Upper lobe of left lung (tissue), 6 donors: ENCODE results near the gene VSTM4. TPM values are rescaled to one million over a fixed set of nuclear protein-coding genes. Genes with fewer than 3 reads are reported as not detected.

Experiments
- ATAC-seq, 2 donors: fragments of 200-7000 bp; cut with Tn5 transposase; one replicate each; pipeline ENCODE4 v1.9.1; 2022; ENCODE audit warnings: mild to moderate bottlenecking in 2 of 2, moderate library complexity in 2 of 2; ENCODE audit not compliant: low FRiP score in 2 of 2
- DNase-seq, 2 donors: peaks; one replicate each; pipeline ENCODE4 v3.0.0-alpha.2; 2019 to 2020
- H3K27ac ChIP-seq, 4 donors: fragments of 200-600 bp; sonication (generic); one replicate each; pipeline ENCODE4 v1.5.1; 2016 to 2019
- H3K27me3 ChIP-seq, 4 donors: fragments of 200-600 bp; sonication (generic); one replicate each; pipeline ENCODE4 v1.5.1; 2017 to 2019
- H3K36me3 ChIP-seq, 4 donors: fragments of 200-600 bp; sonication (generic); one replicate each; pipeline ENCODE4 v1.5.1; 2016 to 2019
- H3K4me1 ChIP-seq, 4 donors: fragments of 200-600 bp; sonication (generic); one replicate each; pipeline ENCODE4 v1.5.1; 2018 to 2019
- H3K4me3 ChIP-seq, 4 donors: fragments of 200-600 bp; sonication (generic); one replicate each; pipeline ENCODE4 v1.5.1; 2017 to 2019; ENCODE audit warnings: mild to moderate bottlenecking in 2 of 4, moderate library complexity in 1 of 4
- H3K9me3 ChIP-seq, 4 donors: fragments of 200-600 bp; sonication (generic); one replicate each; pipeline ENCODE4 v1.5.1; 2018 to 2019
- CTCF ChIP-seq, 6 experiments: fragments of 450-650 bp in 4 of 6; fragments of 200-600 bp in 2 of 6; sonication (generic) in 2 of 6; IDR thresholded peaks; one replicate each; pipeline ENCODE4 v1.5.1; 2016 to 2019; ENCODE audit warnings: antibody characterized with exemption in 6 of 6
- EP300 ChIP-seq, 4 donors: sonication (generic); formaldehyde crosslinking; IDR thresholded peaks; one replicate each; pipeline ENCODE4 v1.5.1; 2017; ENCODE audit warnings: antibody characterized with exemption in 4 of 4, control low read depth in 2 of 4
- POLR2A ChIP-seq, 4 donors: fragments of 450-650 bp; IDR thresholded peaks; one replicate each; pipeline ENCODE4 v1.5.1; 2016 to 2017; ENCODE audit warnings: antibody characterized with exemption in 4 of 4, mild to moderate bottlenecking in 2 of 4
- POLR2AphosphoS5 ChIP-seq, 2 donors: sonication (generic); formaldehyde crosslinking; IDR thresholded peaks; one replicate each; pipeline ENCODE4 v1.5.1; 2017; ENCODE audit warnings: antibody characterized with exemption in 2 of 2
- WGBS, 2 donors: methylation state at CpG; one replicate each; pipeline ENCODE4 v1.1.5; 2017 to 2018; 5-methylcytosine and 5-hydroxymethylcytosine counted together
- total RNA-seq, 6 donors: library from RNA; depleted of rRNA in 4 of 6; stranded (reverse); fragments of >200 nt in 4 of 6; gene quantifications; one replicate each; pipeline versions ENCODE4 v1.1.0 to v1.2.1, GENCODE V29; 2016 to 2021
- donor health status: DM: no; HTN: no; CAD: no; lungs with moderate emphysema.
- donor health status: DM: no; HTN: yes; CAD: no; lungs with severe emphysema.

The VSTM4 gene
- total RNA-seq, 6 donors from 2014 or later = 8.5 to 24.3 (median 13.2) TPM

- no peak overlapping the region for H3K4me3 ChIP-seq
- no peak for DNase-seq
- H3K4me1 ChIP-seq = peaks cover 0 to 10% (median 6%) of the 10 kb centered on the region in 4 donors
- TF ChIP-seq POLR2AphosphoS5 (IDR thresholded peaks at IDR 0.05) (no peak), POLR2A (IDR thresholded peaks at IDR 0.05) (no peak), EP300 (IDR thresholded peaks at IDR 0.05) (no peak), CTCF (IDR thresholded peaks at IDR 0.05) (no peak)
- H3K9me3 ChIP-seq = no peaks in the 10 kb centered on the region
- no peak for ATAC-seq
- no peaks in the 10 kb centered on the region for H3K36me3 ChIP-seq
- 70 to 74% methylated on average over 4 of the region's 4 CpGs for WGBS, 2 donors
- H3K27ac ChIP-seq = no peak overlapping the region
- H3K27me3 ChIP-seq = no peaks in the 10 kb centered on the region
Observed at GRCh38 chr10:49012603-49013002, 102.7 kb downstream of the VSTM4 start.

GRCh38 chr10:49011756-49012155, 103.6 kb downstream of the VSTM4 start:
- no peak for TF ChIP-seq POLR2A (IDR thresholded peaks at IDR 0.05)
- no peak for TF ChIP-seq EP300 (IDR thresholded peaks at IDR 0.05)
- TF ChIP-seq POLR2AphosphoS5 (IDR thresholded peaks at IDR 0.05) = no peak
- TF ChIP-seq CTCF (IDR thresholded peaks at IDR 0.05) = no peak
- peak in 1 of 2 donors; percentile 64 for DNase-seq
- no peaks in the 10 kb centered on the region for H3K9me3 ChIP-seq
- no peak overlapping the region for H3K27ac ChIP-seq
- no peaks in the 10 kb centered on the region for H3K27me3 ChIP-seq
- no peak for ATAC-seq
- peaks cover 0 to 10% (median 6%) of the 10 kb centered on the region in 4 donors for H3K4me1 ChIP-seq
- 94 to 98% methylated on average over 3 to 11 of the region's 11 CpGs for WGBS, 2 donors
- H3K4me3 ChIP-seq = no peak overlapping the region
- no peaks in the 10 kb centered on the region for H3K36me3 ChIP-seq

- no peaks in the 10 kb centered on the region for H3K9me3 ChIP-seq
- no peak overlapping the region for H3K4me3 ChIP-seq
- no peaks in the 10 kb centered on the region for H3K36me3 ChIP-seq
- TF ChIP-seq POLR2A (IDR thresholded peaks at IDR 0.05) = no peak
- no peak for TF ChIP-seq POLR2AphosphoS5 (IDR thresholded peaks at IDR 0.05)
- no peak for TF ChIP-seq CTCF (IDR thresholded peaks at IDR 0.05)
- TF ChIP-seq EP300 (IDR thresholded peaks at IDR 0.05) = no peak
- 38 to 56% methylated on average over 4 of the region's 4 CpGs for WGBS, 2 donors
- ATAC-seq (no peak), DNase-seq (no peak)
- no peak overlapping the region for H3K27ac ChIP-seq
- H3K4me1 ChIP-seq = peaks cover 0 to 10% (median 6%) of the 10 kb centered on the region in 4 donors
- no peaks in the 10 kb centered on the region for H3K27me3 ChIP-seq
Observed at GRCh38 chr10:49010865-49011264, 104.5 kb downstream of the VSTM4 start.

- Histone ChIP-seq H3K36me3 (no peaks in the 10 kb centered on the region), H3K27me3 (no peaks in the 10 kb centered on the region), H3K9me3 (no peaks in the 10 kb centered on the region), H3K4me3 (no peak overlapping the region), H3K27ac (no peak overlapping the region), H3K4me1 (peaks cover 0 to 10% (median 6%) of the 10 kb centered on the region in 4 donors)
- WGBS, 2 donors = 58 to 64% methylated on average over 4 of the region's 4 CpGs
- TF ChIP-seq EP300 (IDR thresholded peaks at IDR 0.05) (no peak), POLR2AphosphoS5 (IDR thresholded peaks at IDR 0.05) (no peak), CTCF (IDR thresholded peaks at IDR 0.05) (no peak), POLR2A (IDR thresholded peaks at IDR 0.05) (no peak)
- ATAC-seq (peak in 1 of 2 donors; percentile 39), DNase-seq (no peak)
Observed at GRCh38 chr10:49010295-49010694, 105.0 kb downstream of the VSTM4 start.
